ENCODE data around the gene CAVIN2.

The CAVIN2 gene

GRCh38 chr2:191846515-191847476, at the start of gene CAVIN2:
Gene CAVIN2 (minus strand): TSS chr2:191847088. CDS start chr2:191846925, 163 bp downstream.
- peak; percentile 69 for DNase-seq

DNA sequence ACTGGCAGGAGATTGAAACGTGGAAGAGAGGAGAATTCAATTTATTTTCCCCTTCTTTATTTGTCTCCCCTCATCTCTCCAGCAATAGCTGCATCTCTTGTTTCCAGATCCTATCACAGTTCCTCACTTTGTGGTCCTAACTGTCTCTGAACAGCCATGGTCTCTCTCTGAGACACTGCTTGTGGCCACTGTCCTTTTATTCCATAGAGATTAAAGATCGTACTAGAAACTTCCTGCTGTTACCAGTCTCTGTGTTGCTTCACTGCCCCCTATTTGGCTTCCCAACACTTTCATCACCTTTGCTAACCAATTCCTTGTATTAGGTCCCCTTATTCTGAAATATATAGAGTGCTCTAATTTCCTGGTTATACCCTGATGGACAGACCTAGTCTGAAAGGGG, 48.9 kb upstream of the CAVIN2 start:
- DNase-seq = no peak

DNA sequence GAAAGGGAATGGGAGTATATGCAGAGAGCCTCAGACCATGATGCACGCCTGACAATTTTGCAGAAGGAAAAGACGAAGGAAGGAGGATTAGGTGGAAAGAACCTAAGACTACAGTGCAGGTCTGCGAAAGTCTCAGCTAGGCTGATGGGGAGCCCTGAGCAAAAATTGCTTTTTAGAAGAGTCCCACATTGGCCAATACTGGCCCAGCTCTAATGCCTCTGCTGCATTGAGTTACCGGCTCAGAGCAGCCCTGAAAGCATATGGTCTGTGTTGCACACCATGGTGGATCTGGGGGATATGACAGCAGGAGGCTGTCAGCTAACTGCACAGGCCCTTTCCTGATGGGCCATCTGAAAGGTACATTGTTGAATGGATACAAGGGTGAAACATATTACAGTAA, 48.3 kb upstream of the CAVIN2 start:
- no peak for DNase-seq

DNA sequence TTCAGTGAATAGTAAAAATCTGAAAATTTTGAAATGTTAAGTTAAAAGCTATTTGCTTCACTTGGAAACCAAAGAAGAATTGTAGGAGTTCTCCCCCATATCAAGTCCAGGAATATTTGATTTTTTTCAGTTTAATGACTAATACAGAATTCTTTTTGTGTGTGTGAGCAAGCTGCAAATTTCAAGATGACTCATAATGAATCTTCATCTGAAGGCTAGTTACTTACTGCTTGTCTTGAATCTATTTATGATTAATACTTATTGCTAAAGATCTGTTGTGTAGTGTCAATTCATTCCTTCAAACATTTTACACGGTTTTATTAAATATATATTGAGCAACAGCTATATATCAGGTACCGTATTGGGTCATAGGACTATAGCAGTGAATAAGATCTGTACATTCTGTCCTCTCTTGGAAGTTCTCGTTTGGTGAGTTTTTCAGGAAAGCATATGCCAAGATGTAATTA, 47.8 kb upstream of the CAVIN2 start:
- peak; percentile 54 for DNase-seq

DNA sequence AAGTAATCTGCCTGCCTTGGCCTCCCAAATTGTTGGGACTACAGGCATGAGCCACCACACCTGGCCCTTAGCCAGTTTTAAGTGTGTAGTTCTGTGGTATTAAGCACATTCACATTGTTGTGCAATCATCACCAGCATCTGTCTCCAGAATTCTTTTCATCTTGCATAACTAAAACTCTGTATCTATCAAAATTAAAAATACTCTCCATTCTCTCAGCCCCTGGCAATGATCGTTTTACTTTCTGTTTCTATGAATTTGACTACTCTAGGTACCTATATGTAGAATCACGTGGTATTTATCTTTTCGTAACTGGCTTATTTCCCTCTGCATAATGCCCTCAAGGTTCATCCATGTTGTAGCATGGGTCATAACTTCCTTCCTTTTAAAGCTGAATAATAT, 45.5 kb upstream of the CAVIN2 start:
- DNase-seq = no peak

- no peak for DNase-seq
These were observed 44.8 kb upstream of the CAVIN2 start for GRCh38 chr2:191891656-191892055.

DNA sequence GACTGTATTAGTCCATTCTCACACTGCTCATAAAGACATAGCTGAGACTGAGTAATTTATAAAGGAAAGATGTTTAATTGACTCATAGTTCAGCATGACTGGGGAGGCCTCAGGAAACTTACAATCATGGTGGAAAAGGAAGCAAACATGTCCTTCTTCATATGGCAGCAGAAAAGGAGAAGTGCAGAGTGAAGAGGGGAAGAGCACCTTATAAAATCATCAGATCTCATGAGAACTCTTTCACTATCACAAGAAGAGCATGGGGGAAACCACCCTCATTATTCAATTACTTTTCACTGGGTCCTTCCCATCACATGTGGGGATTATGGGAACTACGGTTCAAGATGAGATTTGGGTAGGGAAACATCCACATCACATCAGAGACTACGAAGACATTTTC, 43.0 kb upstream of the CAVIN2 start:
- DNase-seq = no peak

- no peak for DNase-seq
These were observed 41.7 kb upstream of the CAVIN2 start for GRCh38 chr2:191888400-191889166.

- DNase-seq = no peak
These were observed 38.8 kb upstream of the CAVIN2 start for GRCh38 chr2:191885650-191886049.

GRCh38 chr2:191885098-191885497, 38.2 kb upstream of the CAVIN2 start:
- no peak for DNase-seq

GRCh38 chr2:191881982-191882816, 35.3 kb upstream of the CAVIN2 start:
- no peak for DNase-seq

- DNase-seq = peak; percentile 21
These were observed 31.8 kb upstream of the CAVIN2 start for GRCh38 chr2:191878548-191879279.

GRCh38 chr2:191877875-191878274, 31.0 kb upstream of the CAVIN2 start:
- no peak for DNase-seq

DNA sequence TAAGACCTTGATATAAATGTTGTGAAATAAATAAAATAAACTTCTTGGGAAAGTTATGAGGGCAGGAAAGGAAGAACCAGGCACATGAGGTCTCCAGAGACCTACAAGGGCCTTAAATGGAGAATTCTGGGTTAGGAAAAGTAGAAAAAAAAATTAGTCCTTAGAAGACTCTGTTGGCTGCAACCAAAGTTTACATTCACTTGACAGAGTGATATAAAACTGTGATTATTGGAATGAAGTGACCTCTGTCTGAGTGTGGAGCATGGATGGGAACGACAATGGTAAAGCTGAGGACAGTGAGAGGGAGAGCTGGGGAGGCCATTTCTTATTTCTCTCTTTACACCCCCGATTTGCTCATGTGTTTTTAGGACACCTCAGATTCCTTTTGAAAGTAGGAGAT, 29.0 kb upstream of the CAVIN2 start:
- no peak for DNase-seq

- DNase-seq = no peak
These were observed 23.9 kb upstream of the CAVIN2 start for GRCh38 chr2:191870744-191871143.

DNA sequence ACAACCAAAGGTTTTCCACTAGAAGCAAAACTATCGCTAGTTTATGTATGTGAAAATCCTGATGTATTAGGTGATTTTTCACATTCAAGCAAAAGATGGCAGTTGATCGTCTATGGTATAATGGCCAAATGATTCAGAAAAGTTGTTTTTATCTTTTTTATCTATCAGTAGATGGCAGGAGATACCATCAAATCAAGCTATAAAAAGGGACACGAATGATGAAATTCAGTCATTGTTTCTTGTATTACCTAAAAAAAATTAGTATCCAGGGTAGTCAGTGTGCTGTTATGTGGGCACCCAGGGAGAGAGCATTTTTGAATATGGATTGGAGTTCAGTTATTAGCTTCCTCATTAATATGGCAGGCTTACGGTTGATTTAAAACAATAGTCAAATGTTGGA, 22.9 kb upstream of the CAVIN2 start:
- no peak for DNase-seq

GRCh38 chr2:191869178-191869577, 22.3 kb upstream of the CAVIN2 start:
- DNase-seq = no peak

GRCh38 chr2:191867507-191867847, 20.6 kb upstream of the CAVIN2 start:
- DNase-seq = no peak

GRCh38 chr2:191866675-191867506, 20.0 kb upstream of the CAVIN2 start:
- peak; percentile 68 for DNase-seq

DNA sequence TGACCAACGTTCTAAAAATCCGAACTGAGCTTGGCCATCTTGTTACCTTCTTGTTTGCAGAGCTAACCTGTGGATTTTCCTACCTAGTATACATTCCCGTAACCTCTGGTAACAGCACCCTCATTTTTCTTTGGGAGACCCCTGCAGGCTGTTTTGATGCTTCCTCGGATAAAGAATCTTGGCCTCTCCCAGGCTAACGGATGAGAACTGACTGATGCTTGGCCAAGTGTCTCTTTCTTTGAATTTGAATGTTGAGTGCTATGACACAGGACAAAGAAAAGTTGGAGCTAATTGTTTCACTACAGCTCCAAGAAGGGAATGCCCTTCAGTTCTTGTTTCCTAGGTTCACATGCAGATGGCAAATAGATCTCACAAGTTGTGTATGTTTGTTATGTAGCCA, 19.3 kb upstream of the CAVIN2 start:
- DNase-seq = no peak

DNA sequence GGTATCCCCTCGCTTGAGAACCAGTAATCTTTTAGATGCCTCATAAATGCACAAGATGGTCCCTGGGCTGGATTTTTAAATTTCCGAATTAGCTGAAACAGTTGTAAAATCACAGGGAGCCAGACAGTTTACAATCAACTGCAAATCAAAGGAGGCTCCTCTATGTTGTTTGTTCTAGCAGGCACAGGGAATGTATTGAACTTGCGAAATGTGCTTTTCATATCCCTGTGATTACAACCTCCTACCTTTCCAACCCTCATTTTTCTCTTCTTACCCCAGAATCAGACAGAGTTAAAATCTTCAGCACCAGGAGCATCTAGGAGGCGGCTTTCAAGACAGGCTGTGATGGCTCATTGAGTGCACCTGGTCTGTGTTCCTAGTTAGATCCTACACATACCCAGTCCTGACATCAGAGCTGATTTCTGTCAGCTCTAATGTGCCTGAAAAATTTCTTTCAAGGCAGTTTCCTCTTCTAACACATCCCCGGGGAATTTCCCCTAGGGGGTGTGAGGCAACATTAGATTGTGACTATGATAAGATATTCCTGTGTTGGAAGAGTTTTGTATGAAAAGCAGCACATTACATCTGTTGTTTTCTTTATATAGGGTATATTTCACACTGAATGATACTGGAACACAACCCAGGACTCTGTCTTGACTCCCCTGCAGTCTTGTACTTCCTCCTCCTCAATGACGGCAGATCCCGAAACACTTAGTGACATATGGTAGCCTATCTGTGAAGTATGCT, 17.9 kb upstream of the CAVIN2 start:
- DNase-seq = no peak

All from amniotic stem cell (primary cell).